Jurkat, Clone E6-1 (cell line): ENCODE data around the gene PTPRK.
"Not testable (repeated sequence)": the region's sequence is repeated elsewhere in the genome, so short reads cannot be mapped to it uniquely, and the experiment has no call there.

Experiments
- DNase-seq: peaks from one replicate; pipeline ENCODE4 v3.0.0-alpha.2; 2011; ENCODE audit warnings: low read depth, low spot score
- H3K4me3 ChIP-seq: 2 replicates; pipeline ENCODE4 v1.5.1; 2011; ENCODE audit warnings: mild to moderate bottlenecking, low read length, control low read depth, moderate library complexity

The PTPRK gene

GRCh38 chr6:128464790-128465189 lies 55.6 kb downstream of the PTPRK start:
- H3K4me3 ChIP-seq: no peak overlapping the region
- no peak for DNase-seq

- no peak overlapping the region for H3K4me3 ChIP-seq
- no peak for DNase-seq
These were observed 56.5 kb downstream of the PTPRK start for GRCh38 chr6:128463942-128464341.

GRCh38 chr6:128461501-128461900 lies 58.9 kb downstream of the PTPRK start:
- DNase-seq: no peak
- no peak overlapping the region for H3K4me3 ChIP-seq

- no peak overlapping the region for H3K4me3 ChIP-seq
- DNase-seq: no peak
These were observed 63.7 kb downstream of the PTPRK start for GRCh38 chr6:128456510-128457230.

GRCh38 chr6:128455959-128456358 lies 64.4 kb downstream of the PTPRK start:
- H3K4me3 ChIP-seq: no peak overlapping the region
- no peak for DNase-seq

- no peak for DNase-seq
- H3K4me3 ChIP-seq: no peak overlapping the region
These were observed 67.7 kb downstream of the PTPRK start for GRCh38 chr6:128452713-128453112.

GRCh38 chr6:128446497-128446896 lies 73.9 kb downstream of the PTPRK start:
- DNase-seq: no peak
- H3K4me3 ChIP-seq: no peak overlapping the region

- H3K4me3 ChIP-seq: no peak overlapping the region
- no peak for DNase-seq
These were observed 76.8 kb downstream of the PTPRK start for GRCh38 chr6:128443553-128443952.

GRCh38 chr6:128439627-128440026 lies 80.8 kb downstream of the PTPRK start:
- no peak for DNase-seq
- no peak overlapping the region for H3K4me3 ChIP-seq

- H3K4me3 ChIP-seq: no peak overlapping the region
- peak; percentile 67 for DNase-seq
These were observed 82.0 kb downstream of the PTPRK start for GRCh38 chr6:128438393-128438792.

- H3K4me3 ChIP-seq: no peak overlapping the region
These were observed 82.7 kb downstream of the PTPRK start for GRCh38 chr6:128437685-128438084.

GRCh38 chr6:128434752-128435151 lies 85.6 kb downstream of the PTPRK start:
- not testable (repeated sequence) for H3K4me3 ChIP-seq, DNase-seq

More at GRCh38 chr6:128437685-128438084, 82.7 kb downstream of the PTPRK start:
- no peak for DNase-seq

GRCh38 chr6:128432394-128432793 lies 88.0 kb downstream of the PTPRK start:
- no peak overlapping the region for H3K4me3 ChIP-seq
- DNase-seq: no peak

- no peak for DNase-seq
These were observed 93.3 kb downstream of the PTPRK start for GRCh38 chr6:128427139-128427538.

GRCh38 chr6:128425856-128426255 lies 94.5 kb downstream of the PTPRK start:
- no peak overlapping the region for H3K4me3 ChIP-seq
- no peak for DNase-seq

More at GRCh38 chr6:128427139-128427538, 93.3 kb downstream of the PTPRK start:
- H3K4me3 ChIP-seq: no peak overlapping the region

GRCh38 chr6:128422871-128423270 lies 97.5 kb downstream of the PTPRK start:
- no peak for DNase-seq
- no peak overlapping the region for H3K4me3 ChIP-seq

GRCh38 chr6:128422200-128422599 lies 98.2 kb downstream of the PTPRK start:
- DNase-seq: no peak
- H3K4me3 ChIP-seq: no peak overlapping the region

- H3K4me3 ChIP-seq: no peak overlapping the region
- no peak for DNase-seq
These were observed 98.6 kb downstream of the PTPRK start for GRCh38 chr6:128421788-128422187.

- no peak for DNase-seq
- no peak overlapping the region for H3K4me3 ChIP-seq
These were observed 102.7 kb downstream of the PTPRK start for GRCh38 chr6:128417698-128418097.

GRCh38 chr6:128415387-128415786 lies 105.0 kb downstream of the PTPRK start:
- no peak for DNase-seq

GRCh38 chr6:128414943-128415342 lies 105.5 kb downstream of the PTPRK start:
- DNase-seq: no peak
- no peak overlapping the region for H3K4me3 ChIP-seq

More at GRCh38 chr6:128415387-128415786, 105.0 kb downstream of the PTPRK start:
- no peak overlapping the region for H3K4me3 ChIP-seq
